GM08714 (cell line): ENCODE results near the gene RLN3.

Experiments used
- H3K4me3 ChIP-seq: fragments of 200-500 bp; sonication (Bioruptor generic); 2 replicates; pipeline ENCODE4 v1.5.1; 2014; ENCODE audit warnings: mild to moderate bottlenecking, low read length, inconsistent platforms
- ZNF274 ChIP-seq: IDR thresholded peaks from 2 replicates; pipeline ENCODE4 v1.6.1; 2012; ENCODE audit warnings: mild to moderate bottlenecking, low read depth, low read length

Gene RLN3

DNA sequence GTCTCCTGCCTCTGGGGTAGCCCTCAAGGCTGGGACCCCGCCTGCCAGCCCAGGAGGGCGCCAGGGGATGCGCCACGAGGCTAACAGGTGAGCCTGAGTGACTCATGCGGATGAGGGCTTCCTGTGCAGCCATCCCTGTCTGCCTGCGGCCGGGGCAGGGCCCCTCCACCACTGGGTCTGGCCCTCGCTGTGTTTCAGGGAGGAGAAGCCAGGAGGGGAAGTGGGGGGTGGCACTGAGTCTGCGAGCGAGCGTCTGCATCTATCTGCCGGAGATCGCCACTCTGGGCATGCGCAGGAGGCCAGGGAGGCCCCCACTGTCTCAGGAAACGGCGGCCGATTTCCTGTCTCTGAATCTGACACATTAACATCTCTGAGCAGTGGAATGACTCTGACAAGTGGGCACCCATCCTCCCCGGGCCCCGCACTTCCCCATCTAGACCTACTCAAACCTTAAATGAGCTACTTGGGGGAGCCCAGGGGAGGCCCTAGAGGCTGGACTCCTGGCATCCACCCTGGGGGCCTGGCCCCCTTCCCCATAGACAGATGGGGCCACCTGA lies 41.5 kb upstream of the RLN3 start:
- no peak overlapping the region; the same call in 1 of the 2 replicates for H3K4me3 ChIP-seq
- no peak for TF ChIP-seq ZNF274

DNA sequence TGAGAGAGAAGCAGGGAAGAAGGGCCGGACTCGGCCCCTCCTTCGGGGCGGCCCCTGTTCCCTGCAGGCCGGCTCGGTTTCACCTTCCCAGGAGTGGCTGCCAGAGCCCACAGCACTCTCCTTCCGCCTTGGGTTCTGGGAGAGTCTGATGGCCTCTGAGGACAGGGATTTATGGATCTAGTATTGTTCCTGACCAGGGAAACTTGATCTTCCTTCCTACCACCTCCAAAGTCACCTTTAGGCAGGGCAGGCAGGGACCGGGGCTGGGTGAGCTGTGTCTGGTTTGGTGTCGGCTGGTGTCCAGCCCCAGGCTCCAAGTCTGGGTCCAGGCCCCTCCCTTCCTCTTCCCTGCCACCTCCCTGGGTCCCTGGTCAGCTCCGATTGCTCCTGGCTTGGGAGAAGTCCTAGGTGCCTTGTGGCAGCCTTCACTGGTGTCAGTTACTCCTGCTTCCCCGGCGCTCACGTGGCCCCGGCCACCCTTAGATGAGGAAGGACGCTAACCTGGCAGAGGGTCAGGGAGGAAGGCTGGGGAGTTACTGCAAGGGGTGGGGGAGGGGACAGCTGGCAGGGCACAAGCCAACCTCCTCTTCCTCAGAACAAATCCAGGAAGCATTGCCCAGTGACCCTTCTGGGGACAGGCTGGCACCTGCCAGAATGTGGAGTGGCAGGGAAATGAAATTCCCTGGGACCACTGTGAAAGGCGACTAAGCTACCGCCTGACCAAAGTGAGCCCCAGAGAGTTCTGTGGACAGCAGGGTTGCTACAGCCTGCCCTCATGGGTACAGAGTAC lies 40.7 kb upstream of the RLN3 start:
- no peak for TF ChIP-seq ZNF274
- no peak overlapping the region; the same call in 1 of the 2 replicates for H3K4me3 ChIP-seq

DNA sequence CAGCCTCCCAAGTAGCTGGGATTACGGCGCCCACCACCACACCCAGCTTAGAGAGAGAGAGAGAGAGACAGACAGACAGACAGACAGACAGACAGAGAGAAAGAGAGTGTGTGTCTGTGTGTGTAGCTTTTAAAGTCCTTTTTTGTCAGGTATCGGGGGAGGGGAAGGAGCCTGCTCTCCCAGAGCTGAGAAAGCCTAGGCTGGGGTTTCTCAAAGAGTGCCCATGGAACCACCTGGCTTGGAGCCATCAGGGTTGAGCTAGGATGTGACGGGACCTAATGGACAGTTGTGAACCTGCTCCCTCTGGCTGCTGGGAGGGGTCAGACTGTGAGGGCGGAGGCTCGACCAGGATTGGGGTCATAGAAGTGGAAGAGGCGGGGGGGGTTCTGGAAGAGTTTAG lies 38.5 kb upstream of the RLN3 start:
- no peak for TF ChIP-seq ZNF274
- H3K4me3 ChIP-seq, result no peak overlapping the region

DNA sequence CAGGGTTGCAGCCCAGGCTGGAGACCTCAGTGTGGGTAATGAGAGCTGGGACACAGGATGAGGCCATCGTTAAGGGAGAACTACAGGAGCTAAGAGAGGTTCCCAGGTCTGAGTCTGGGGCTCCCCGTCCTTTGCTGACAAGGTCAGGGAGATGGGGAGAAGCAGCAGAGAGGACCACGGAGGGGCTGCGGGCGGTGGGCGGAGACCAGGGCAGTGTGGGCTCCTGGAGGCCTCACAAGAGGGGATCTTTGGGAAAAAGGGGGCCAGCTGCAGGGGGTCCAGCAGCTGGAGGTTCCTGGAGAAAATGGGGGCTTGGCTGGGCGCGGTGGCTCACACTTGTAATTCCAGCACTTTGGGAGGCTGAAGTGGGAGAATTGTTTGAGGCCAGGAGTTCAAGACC lies 37.9 kb upstream of the RLN3 start:
- no peak overlapping the region for H3K4me3 ChIP-seq
- TF ChIP-seq ZNF274, result no peak

DNA sequence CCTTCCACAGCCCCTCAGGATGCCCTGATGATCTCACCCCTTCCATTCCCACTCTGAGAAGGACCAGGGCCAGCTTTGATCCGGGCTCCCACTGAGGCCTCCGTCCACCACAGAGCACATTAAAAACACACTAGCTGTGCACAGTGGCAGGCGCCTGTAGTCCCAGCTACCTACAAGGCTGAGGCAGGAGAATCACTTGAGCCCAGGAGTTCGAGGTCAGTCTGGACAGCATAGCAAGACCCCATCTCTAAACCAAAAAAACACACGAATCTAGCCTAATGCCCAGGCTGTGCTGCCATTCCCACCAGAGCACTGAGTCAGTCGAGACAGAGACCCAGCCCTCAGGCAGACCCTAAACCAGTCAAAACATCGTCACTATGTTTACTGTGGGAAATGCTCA lies 35.9 kb upstream of the RLN3 start:
- TF ChIP-seq ZNF274, result no peak
- no peak overlapping the region for H3K4me3 ChIP-seq

DNA sequence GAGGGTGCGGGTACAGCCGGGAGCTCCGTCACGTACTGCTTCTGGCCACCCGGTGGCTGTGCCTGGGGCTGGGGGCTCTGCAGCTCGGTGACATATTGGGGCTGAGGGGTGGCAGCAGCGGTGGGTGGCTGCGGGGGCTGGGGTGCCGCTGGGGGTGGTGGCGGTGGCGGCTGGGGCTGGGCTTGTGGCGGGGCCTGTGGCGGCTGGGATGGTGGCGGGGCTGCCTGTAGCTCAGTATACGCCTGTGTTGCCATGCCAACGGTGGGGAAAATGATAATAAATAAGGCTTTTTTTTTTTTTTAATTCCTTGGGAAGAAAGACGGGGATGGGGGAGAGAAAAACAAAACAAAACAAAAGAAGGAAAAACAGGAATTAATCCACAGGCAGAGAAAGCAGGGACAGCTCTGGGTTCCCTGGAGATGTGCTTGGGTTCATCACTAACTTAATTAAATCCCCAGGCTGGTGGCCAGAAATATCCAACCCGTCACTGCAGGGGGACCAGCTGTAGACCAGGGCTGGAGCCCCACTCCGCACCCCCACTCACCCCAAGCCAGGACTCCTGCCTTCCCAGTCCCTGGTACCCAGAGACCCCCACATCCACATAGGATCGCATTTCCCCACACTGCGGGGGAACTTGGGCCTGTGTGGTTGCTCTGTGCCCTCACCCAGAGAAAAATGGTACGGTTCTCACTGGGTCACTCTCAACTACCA lies 34.2 kb upstream of the RLN3 start:
- TF ChIP-seq ZNF274, result no peak
- no peak overlapping the region for H3K4me3 ChIP-seq

DNA sequence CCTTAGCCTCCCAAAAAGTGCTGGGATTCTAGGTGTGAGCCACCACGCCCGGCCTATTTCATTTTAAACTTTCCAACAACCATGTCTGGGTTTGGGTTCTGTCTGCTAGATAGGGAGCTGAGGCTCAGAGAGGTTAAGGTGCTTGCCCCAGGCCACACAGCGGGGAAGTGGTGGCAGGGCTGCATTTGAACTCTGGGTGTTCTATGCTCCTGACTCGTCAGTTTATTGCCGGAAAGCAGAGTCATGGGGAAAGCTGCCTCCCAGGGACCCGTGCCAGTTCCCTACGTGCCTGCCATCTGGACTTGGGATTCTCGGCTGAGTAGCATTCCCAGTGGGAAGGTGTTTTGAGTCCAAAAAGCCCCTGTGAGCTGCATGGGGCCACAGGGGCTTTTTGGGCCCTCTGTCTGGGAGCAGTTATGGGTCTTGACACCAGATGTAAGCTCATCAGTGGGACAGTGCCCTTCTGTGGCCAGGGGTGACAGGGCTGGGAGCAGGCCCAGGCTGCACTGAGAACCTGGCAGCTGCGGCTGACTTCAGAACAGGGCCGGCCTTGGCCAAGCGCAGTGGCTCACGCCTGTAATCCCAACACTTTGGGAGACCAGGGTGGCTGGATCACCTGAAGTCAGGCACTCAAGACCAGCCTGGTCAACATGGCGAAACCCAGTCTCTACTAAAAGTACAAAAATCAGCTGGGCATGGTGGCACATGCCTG lies 32.8 kb upstream of the RLN3 start:
- no peak overlapping the region for H3K4me3 ChIP-seq
- no peak for TF ChIP-seq ZNF274

DNA sequence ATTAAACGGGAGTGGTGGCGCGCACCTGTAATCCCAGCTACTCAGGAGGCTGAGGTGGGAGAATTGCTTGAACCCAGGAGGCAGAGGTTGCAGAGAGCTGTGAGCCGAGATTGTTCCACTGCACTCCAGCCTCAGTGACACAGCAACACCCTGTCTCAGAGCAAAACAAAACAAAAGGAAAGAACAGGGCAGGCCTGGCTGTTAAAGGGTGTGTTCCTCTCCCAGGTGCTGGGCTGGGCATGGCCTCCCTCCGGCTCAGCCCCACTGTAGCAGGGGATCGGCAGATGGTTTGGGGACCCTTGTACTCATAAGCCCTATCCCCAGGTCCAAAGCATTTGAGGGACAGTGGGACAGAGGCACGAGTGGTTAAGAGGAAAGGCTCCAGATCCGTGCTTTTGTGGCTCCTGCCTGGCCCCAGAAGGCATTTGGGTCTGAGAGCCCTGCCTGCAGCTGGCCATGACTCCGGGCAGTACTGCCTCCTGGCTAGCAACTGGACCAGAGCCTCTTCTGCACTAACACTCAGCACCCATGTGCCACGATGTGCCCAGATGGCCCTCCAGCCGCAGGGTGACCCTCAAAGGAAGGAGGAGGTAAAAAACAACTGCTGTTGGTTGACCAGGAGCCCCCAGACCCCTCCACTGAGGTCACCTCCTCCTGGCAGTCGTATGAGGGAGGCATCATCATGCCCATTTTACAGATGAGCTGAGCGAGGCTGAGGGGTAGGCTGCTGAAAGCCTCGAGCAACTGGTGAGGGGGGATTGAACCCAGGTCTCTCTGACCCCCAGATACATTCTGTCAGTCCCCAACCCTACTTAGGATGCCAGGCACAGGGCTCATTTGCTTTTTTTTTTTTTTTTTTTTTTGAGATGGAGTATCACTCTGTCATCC lies 31.8 kb upstream of the RLN3 start:
- no peak for TF ChIP-seq ZNF274
- no peak overlapping the region for H3K4me3 ChIP-seq

DNA sequence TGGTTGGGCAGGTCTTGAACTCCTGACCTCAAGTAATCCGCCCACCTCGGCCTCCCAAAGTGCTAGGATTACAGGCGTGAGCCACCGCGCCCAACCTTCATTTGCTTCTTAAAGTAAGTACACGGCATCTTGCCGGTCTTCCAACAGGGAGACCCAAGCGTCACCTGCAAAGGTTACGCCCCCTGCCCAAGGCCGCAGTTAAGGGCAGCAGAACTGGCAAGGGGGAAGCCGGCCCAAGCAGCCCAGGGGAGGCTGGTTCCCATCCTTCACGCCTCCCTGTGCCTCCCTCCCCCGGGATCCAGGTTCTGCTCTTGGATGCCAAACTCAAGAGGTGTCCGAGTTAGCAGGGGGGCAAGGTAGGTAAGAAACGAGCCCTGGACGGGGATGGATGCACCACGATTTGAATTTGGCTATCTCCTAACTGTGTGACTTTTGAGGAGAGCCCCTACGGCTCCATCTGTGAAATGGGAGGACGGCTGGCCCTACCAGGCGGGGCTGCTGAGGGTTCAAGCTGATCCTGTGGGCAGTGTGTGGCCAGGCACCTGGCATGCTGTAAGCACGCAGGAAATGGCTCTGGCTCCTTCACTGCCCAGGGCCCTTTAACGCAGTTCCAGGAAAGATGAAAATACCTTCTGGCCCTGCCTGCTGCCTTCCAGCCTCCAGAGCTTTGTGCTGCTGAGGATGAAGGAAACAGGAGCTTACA lies 30.9 kb upstream of the RLN3 start:
- H3K4me3 ChIP-seq, result no peak overlapping the region
- TF ChIP-seq ZNF274, result no peak

DNA sequence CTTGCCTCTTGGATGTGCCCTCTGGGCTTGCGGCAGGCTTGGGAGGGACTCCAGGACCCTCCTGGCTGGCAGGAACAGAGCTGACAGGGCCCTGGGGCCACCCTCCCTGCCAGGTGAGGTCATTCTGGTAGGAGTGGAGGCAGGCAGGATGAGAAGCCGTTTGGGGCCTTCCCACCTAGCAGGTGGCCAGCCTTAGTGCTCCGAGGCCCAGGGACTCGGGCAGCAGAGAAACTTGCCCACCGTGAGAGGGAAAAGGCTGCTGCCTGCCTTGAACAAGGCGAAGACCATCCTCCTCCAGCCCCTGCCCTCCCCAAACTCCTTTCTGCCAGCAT lies 30.4 kb upstream of the RLN3 start:
- TF ChIP-seq ZNF274, result no peak
- H3K4me3 ChIP-seq, result no peak overlapping the region

DNA sequence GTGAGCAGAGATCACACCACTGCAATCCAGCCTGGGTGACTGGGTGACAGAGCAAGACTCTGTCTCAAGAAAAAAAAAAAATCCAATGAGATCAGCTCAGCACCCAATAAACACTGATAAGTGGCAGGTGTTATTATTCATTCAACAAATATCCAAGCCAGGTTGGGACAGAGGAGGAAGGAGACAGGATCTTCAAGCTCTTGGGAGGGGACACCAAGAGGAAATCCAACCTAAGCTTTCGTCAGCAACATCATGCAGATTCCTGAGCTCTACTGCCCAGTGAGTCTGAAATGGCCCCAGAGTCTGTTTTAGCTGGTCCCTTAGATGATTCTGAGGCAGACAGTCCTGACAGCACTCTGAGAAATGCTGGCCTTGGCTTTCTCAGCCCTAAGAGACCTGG lies 29.5 kb upstream of the RLN3 start:
- no peak for TF ChIP-seq ZNF274
- H3K4me3 ChIP-seq, result no peak overlapping the region

DNA sequence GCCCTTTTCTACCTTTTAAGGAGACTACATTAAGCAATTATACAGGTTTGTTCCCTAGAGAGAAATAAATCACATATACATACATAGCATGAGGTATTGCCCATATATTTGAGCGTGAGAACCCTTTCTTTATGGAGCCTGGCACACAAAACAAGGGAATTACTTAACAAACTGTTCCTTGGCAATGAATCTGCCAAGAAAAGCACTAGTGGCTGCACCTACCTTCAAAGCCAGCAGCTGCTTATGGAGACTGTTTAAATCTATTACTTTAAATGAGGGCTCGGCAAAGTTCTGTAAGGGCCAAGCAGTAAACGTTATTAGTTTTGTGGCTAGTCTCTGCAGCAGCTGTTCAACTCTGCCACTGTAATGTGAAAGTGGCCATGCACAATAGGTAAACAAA lies 28.9 kb upstream of the RLN3 start:
- H3K4me3 ChIP-seq, result no peak overlapping the region
- TF ChIP-seq ZNF274, result no peak

DNA sequence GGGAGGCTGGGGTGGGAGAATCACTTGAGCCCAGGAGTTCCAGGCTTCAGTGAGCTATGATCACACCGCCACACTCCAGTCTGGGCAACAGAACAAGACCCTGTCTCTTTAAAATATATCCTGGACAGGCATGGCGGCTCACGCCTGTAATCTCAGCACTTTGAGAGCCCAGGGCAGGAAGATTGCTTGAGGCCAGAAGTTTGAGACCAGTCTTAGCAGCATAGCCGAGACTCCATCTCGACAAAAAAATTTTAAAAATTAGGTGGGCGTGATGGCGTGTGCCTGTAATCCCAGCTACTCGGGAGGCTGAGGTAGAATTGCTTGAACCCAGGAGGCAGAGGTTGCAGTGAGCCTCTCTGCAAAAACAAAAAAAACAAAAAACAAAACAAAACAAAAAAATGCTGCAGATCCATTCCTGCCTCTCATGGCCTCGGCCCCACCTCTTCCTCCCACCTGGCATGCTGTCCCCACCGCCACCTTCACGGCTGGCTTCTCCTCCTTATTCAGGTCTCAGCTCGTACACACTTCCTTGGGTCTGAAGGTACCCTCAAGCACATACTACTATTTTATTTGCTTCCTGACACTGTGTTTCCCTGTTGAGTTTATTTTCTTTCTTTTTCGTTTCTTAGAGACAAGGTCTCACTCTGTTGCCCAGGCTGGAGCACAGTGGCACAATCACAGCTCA lies 27.1 kb upstream of the RLN3 start:
- TF ChIP-seq ZNF274, result no peak

More for the DNA sequence above, 27.1 kb upstream of the RLN3 start:
- H3K4me3 ChIP-seq, result no peak overlapping the region
